Heart left ventricle (tissue), 16 donors: ENCODE measurements around the gene CEMIP2. TPM values are rescaled to one million over a fixed set of nuclear protein-coding genes. Genes with fewer than 3 reads are reported as not detected.

Experiments
- ATAC-seq, 4 donors: fragments of 200-7000 bp; cut with Tn5 transposase; one replicate each; pipeline ENCODE4 v1.9.1; 2020 to 2022; ENCODE audit warnings: moderate library complexity in 4 of 4, mild to moderate bottlenecking in 3 of 4, moderate number of reproducible peaks in 1 of 4
- DNase-seq, 5 donors: peaks; one replicate each; pipeline ENCODE4 v3.0.0-alpha.2; 2020
- H3K27ac ChIP-seq, 12 donors: fragments of 200-600 bp; sonication (generic) in 4 of 12; one replicate each; pipeline versions ENCODE4 v1.5.0 to v1.8.0; 2016 to 2022; ENCODE audit warnings: mild to moderate bottlenecking in 2 of 12
- H3K27me3 ChIP-seq, 9 donors: fragments of 200-600 bp; sonication (generic) in 2 of 9; one replicate each; pipeline versions ENCODE4 v1.5.1 to v1.8.0; 2016 to 2022; ENCODE audit warnings: mild to moderate bottlenecking in 3 of 9
- H3K36me3 ChIP-seq, 9 donors: fragments of 200-600 bp; sonication (generic) in 2 of 9; one replicate each; pipeline versions ENCODE4 v1.5.0 to v1.8.0; 2018 to 2022; ENCODE audit warnings: mild to moderate bottlenecking in 2 of 9
- H3K4me1 ChIP-seq, 12 donors: fragments of 200-600 bp; sonication (generic) in 4 of 12; one replicate each; pipeline versions ENCODE4 v1.5.0 to v1.8.0; 2016 to 2022; ENCODE audit warnings: mild to moderate bottlenecking in 3 of 12
- H3K4me3 ChIP-seq, 12 donors: fragments of 200-600 bp; sonication (generic) in 4 of 12; one replicate each; pipeline versions ENCODE4 v1.5.0 to v1.8.0; 2017 to 2022; ENCODE audit warnings: mild to moderate bottlenecking in 9 of 12, moderate library complexity in 4 of 12
- H3K9me3 ChIP-seq, 12 donors: fragments of 200-600 bp; sonication (generic) in 4 of 12; one replicate each; pipeline versions ENCODE4 v1.5.0 to v1.8.0; 2016 to 2022; ENCODE audit warnings: mild to moderate bottlenecking in 1 of 12
- CTCF ChIP-seq, 12 donors: fragments of 200-600 bp; sonication (generic) in 4 of 12; IDR thresholded peaks; one replicate each; pipeline versions ENCODE4 v1.5.0 to v1.8.0; 2018 to 2022; ENCODE audit warnings: antibody characterized with exemption in 12 of 12, mild to moderate bottlenecking in 5 of 12
- POLR2A ChIP-seq, 2 donors: fragments of 450-650 bp; IDR thresholded peaks; one replicate each; pipeline ENCODE4 v1.6.1; 2017; ENCODE audit warnings: antibody characterized with exemption in 2 of 2, mild to moderate bottlenecking in 2 of 2, moderate library complexity in 2 of 2
- WGBS, 4 donors: extraction: QIAGEN DNeasy Blood & Tissue Kit in 2 of 4; methylation state at CpG; one replicate each; pipeline versions ENCODE4 v1.1.5 to v1.1.7; 2013 to 2018; 5-methylcytosine and 5-hydroxymethylcytosine counted together
- intact Hi-C, 10 donors: fragments of 100-400 bp; cut with DNase I; formaldehyde crosslinking; loops; one replicate each; pipeline versions ENCODE4 v1.11.1 to v1.14.2; 2022
- polyA plus RNA-seq, 2 donors: library from polyadenylated mRNA; stranded (reverse); fragments of 200-250 nt; gene quantifications; one replicate each; pipeline ENCODE4 v1.2.3, GENCODE V29; 2013
- total RNA-seq, 9 donors: library from RNA; depleted of rRNA in 2 of 9; stranded (reverse); fragments of >200 nt in 2 of 9; fragmentation: NEBNext Ultra II Directional in 3 of 9; extraction: Animal tissue kit (Norgen Biotek cat#: 25700) in 3 of 9; gene quantifications; one replicate each; pipeline versions ENCODE4 v1.1.0 to v1.2.4, GENCODE V29; 2016 to 2023
- donor health status: ischemic (EF 13 %, LVEDD 7.1; RV severe dilation, severe dysfunction).
- donor health status: healthy with polysubstance abuse.
- donor health status: DM: no; HTN: yes; CAD: no.
- donor health status: DM: no; HTN: no; CAD: no.
- donor health status: ischemic (EF 25% LVEDD 6.9; RV normal size, moderate dysfunction).
- donor health status: ischemic (EF 25% LVEDD 5.7; RV mildly dilated, moderate dysfunction).
- donor health status: healthy.
- donor health status: DM: yes; HTN: yes; CAD: no.
- donor health status: ischemic (EF 35%, LVEDD 5.7; RV mildly dilated, moderate dysfunction).
- donor health status: nonischemic (EF 11% LVEDD 7.7; RV severe dilation, severe dysfunction).
- donor health status: DM: yes; HTN: yes; CAD: no.
- donor health status: PGD.
- donor health status: ischemic (EF 29% LVEDD 5.4; RV normal size, mild dysfunction).
- donor health status: nonischemic (EF 23%, LVEDD 6.1; RV moderate dilation, normal function).

CEMIP2 gene
- total and polyA plus RNA-seq, 11 donors, result 5.8 to 49.3 (median 7.4) TPM

DNA sequence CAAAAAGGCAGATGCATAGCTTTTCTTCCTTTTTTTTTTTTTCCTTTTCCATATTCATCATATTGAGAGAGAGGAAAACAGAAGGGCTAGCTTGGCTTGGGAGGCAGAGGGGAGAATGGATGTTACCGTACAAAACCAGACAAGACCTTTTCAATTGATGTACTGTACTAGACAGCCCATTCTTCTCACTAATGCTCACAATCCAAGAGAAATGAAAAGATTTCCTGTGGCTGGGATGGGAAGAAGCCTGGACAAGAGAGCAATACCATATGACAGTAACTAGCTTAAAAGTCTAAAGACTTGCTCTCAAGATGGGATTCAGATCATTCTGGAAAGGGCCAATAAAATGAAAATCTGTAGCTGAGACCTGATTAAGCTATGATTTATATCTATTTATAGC, 3.4 kb downstream of the CEMIP2 start:
- no peak for ATAC-seq
- WGBS, 4 donors, result 64 to 75% (median 71%) methylated on average over 1 of the region's 1 CpG

GRCh38 chr9:71764463-71764862, 3.9 kb downstream of the CEMIP2 start:
- no peaks in the 10 kb centered on the region for H3K9me3 ChIP-seq
- H3K27me3 ChIP-seq, result no peaks in the 10 kb centered on the region
- H3K4me3 ChIP-seq, result peak overlapping the region in 1 of 12 donors; percentile 85
- WGBS, 4 donors, result 77 to 88% (median 82%) methylated on average over 4 of the region's 4 CpGs
- H3K36me3 ChIP-seq, result no peaks in the 10 kb centered on the region
- no peak for DNase-seq
- H3K27ac ChIP-seq, result peak overlapping the region in 1 of 12 donors; percentile 73
- TF ChIP-seq POLR2A (IDR thresholded peaks at IDR 0.05) (no peak), CTCF (IDR thresholded peaks at IDR 0.05) (no peak)
- ATAC-seq, result no peak
- intact Hi-C loops, result loop anchor here in 1 of 10 donors (10.0 kb wide), 1 partner anchor 480 kb away; no protein-coding TSS in a partner anchor
- H3K4me1 ChIP-seq, result peaks cover 0 to 79% (median 16%) of the 10 kb centered on the region in 12 donors

More for the DNA sequence above, 3.4 kb downstream of the CEMIP2 start:
- H3K4me3 ChIP-seq, result peak overlapping the region in 1 of 12 donors; percentile 85
- H3K36me3 ChIP-seq, result no peaks in the 10 kb centered on the region
- H3K27ac ChIP-seq, result peak overlapping the region in 1 of 12 donors; percentile 73
- no peak for DNase-seq
- TF ChIP-seq CTCF (IDR thresholded peaks at IDR 0.05), result no peak
- TF ChIP-seq POLR2A (IDR thresholded peaks at IDR 0.05), result no peak
- intact Hi-C loops, result loop anchor here in 7 of 10 donors (5.0 to 10.0 kb wide), 8 partner anchors 38 to 480 kb away; no protein-coding TSS in a partner anchor
- peaks cover 0 to 83% (median 21%) of the 10 kb centered on the region in 12 donors for H3K4me1 ChIP-seq
- H3K9me3 ChIP-seq, result no peaks in the 10 kb centered on the region
- no peaks in the 10 kb centered on the region for H3K27me3 ChIP-seq

DNA sequence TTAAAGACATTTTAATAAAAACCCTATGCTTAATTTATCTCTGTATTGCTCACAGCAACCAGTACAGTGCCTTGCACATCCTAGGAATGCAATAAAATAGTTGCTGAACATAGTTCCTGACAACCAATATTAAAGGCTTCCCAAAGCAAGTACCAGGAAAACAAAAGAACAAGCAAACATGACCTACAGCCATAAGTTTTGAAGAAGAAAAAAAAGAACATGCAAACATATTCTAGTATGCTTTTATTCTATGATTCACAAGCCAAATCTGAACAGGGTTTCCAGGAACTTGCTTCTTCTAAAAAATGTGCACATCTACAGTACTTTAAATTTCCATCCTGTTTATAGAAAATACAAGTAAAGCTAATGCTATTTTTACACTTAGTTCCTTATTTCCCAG, 4.5 kb downstream of the CEMIP2 start:
- ATAC-seq (no peak), DNase-seq (no peak)
- peaks cover 0 to under 1% (median 0%) of the 10 kb centered on the region in 9 donors for H3K36me3 ChIP-seq
- H3K27me3 ChIP-seq, result no peaks in the 10 kb centered on the region
- intact Hi-C loops, result loop anchor here in 1 of 10 donors (10.0 kb wide), 1 partner anchor 479 kb away; no protein-coding TSS in a partner anchor
- H3K4me1 ChIP-seq, result peaks cover 0 to 79% (median 13%) of the 10 kb centered on the region in 12 donors
- TF ChIP-seq CTCF (IDR thresholded peaks at IDR 0.05), result no peak
- no peak for TF ChIP-seq POLR2A (IDR thresholded peaks at IDR 0.05)
- H3K27ac ChIP-seq, result peak overlapping the region in 1 of 12 donors; percentile 73
- H3K9me3 ChIP-seq, result no peaks in the 10 kb centered on the region
- H3K4me3 ChIP-seq, result peak overlapping the region in 1 of 12 donors; percentile 85

GRCh38 chr9:71762900-71763653, 5.2 kb downstream of the CEMIP2 start:
- Histone ChIP-seq H3K4me1 (peaks cover 0 to 87% (median 16%) of the 10 kb centered on the region in 12 donors), H3K27ac (peak overlapping the region in 1 of 12 donors; percentile 73), H3K4me3 (no peak overlapping the region), H3K36me3 (peaks cover 0 to 3% (median 0%) of the 10 kb centered on the region in 9 donors), H3K9me3 (no peaks in the 10 kb centered on the region), H3K27me3 (no peaks in the 10 kb centered on the region)
- intact Hi-C loops, result loop anchor here in 1 of 10 donors (10.0 kb wide), 1 partner anchor 478 kb away; no protein-coding TSS in a partner anchor
- 70 to 95% (median 80%) methylated on average over 2 of the region's 2 CpGs for WGBS, 4 donors
- no peak for TF ChIP-seq POLR2A (IDR thresholded peaks at IDR 0.05)
- no peak for TF ChIP-seq CTCF (IDR thresholded peaks at IDR 0.05)
- ATAC-seq (no peak), DNase-seq (no peak)
